SK-N-SH treated with all-trans-retinoic acid at 6 μM for 48 hours (cell line): ENCODE results near the gene RAPGEF4.

Source experiments
- ARNTL ChIP-seq: fragments of 450-650 bp; formaldehyde crosslinking; IDR thresholded peaks from 2 replicates; pipeline ENCODE4 v1.5.0; 2020; ENCODE audit warnings: low read depth, mild to moderate bottlenecking, moderate library complexity, borderline replicate concordance
- BACH2 ChIP-seq: fragments of 250-450 bp; sonication (Bioruptor Pico); IDR thresholded peaks from 2 replicates; pipeline ENCODE4 v1.9.0; 2021; ENCODE audit warnings: mild to moderate bottlenecking, borderline replicate concordance
- CREB5 ChIP-seq: fragments of 250-450 bp; sonication (Bioruptor Pico); IDR thresholded peaks from 2 replicates; pipeline ENCODE4 v1.5.1; 2020; ENCODE audit warnings: low read depth, mild to moderate bottlenecking, moderate library complexity
- GLIS3 ChIP-seq: fragments of 250-450 bp; sonication (Bioruptor Pico); IDR thresholded peaks from 2 replicates; pipeline ENCODE4 v1.5.0; 2020; ENCODE audit warnings: mild to moderate bottlenecking, moderate library complexity
- PATZ1 ChIP-seq: fragments of 250-450 bp; sonication (Bioruptor Pico); IDR thresholded peaks from 2 replicates; pipeline ENCODE4 v1.8.0; 2020; ENCODE audit warnings: mild to moderate bottlenecking, moderate library complexity, borderline replicate concordance
- SNAI2 ChIP-seq: fragments of 250-450 bp; sonication (Bioruptor Pico); IDR thresholded peaks from 2 replicates; pipeline ENCODE4 v1.5.0; 2020; ENCODE audit warnings: mild to moderate bottlenecking, moderate library complexity
- TCF4 ChIP-seq: fragments of 250-450 bp; sonication (Bioruptor Pico); IDR thresholded peaks from 2 replicates; pipeline ENCODE4 v1.8.0; 2021; ENCODE audit warnings: mild to moderate bottlenecking, moderate library complexity, borderline replicate concordance
- TOX ChIP-seq: fragments of 250-450 bp; sonication (Bioruptor Pico); IDR thresholded peaks from 2 replicates; pipeline ENCODE4 v1.8.0; 2021; ENCODE audit warnings: mild to moderate bottlenecking, moderate library complexity, borderline replicate concordance
- ZFP3 ChIP-seq: fragments of 250-450 bp; sonication (Bioruptor Pico); IDR thresholded peaks from 2 replicates; pipeline ENCODE4 v1.5.0; 2020; ENCODE audit warnings: mild to moderate bottlenecking, moderate library complexity
- ZFP30 ChIP-seq: fragments of 450-650 bp; formaldehyde crosslinking; IDR thresholded peaks from 2 replicates; pipeline ENCODE4 v1.5.0; 2022; ENCODE audit warnings: mild to moderate bottlenecking, moderate library complexity

DNA sequence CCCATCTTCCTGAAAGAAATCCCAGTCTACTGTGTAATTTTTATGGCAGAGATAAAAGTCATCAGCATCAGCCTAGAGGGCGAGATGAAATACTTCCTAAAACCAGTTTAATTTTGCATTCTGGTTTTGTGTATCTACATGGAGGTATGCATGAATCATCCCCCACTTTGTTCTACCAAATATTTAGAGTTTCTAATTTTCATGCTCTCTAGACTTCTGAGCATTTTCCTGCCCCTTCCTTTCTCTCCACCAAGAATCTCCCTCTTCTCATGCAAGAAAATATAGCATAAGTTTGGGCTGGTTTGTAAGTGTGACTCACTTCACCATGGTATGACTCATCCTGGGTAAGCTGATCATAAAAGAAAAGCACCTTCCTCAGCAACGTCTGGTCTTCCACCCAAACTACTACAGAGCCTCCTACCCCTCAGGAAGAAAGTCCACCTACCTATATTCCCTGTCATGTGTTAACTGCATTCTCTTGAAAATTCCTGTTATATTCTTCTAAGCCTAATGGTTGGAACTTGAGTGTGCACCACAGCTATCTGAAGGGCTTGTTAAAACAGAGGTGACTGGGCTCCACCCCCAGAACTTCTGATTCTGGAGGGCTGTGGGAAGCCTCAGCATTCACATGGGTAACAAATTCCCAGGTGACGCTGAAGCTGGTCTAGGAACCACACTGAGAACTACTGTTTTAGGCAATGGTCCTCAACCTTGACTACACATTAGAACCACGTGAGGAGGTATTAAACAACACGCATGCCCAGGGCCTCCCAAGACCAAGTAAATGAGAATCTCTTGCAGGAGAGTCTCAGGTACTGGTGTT lies 37.4 kb upstream of the RAPGEF4 start:
- TF ChIP-seq TCF4 (CRISPR knock-in tag) (no peak), ARNTL (CRISPR knock-in tag) (no peak), ZFP3 (CRISPR knock-in tag) (no peak), PATZ1 (CRISPR knock-in tag) (no peak), CREB5 (CRISPR knock-in tag) (no peak), BACH2 (no peak), SNAI2 (CRISPR knock-in tag) (no peak), TOX (CRISPR knock-in tag) (no peak), ZFP30 (CRISPR knock-in tag) (no peak), GLIS3 (no peak)
